ENCODE results near the gene GTF2I. TPM values are rescaled to one million over a fixed set of nuclear protein-coding genes. Genes with fewer than 3 reads are reported as not detected.
A peak's percentile ranks its signal among the peaks of the same experiment; 100 is the strongest.

GTF2I gene
- total RNA-seq, 1 experiment from 2014 or later: 357 TPM

GRCh38 chr7:74671602-74672001 is 14.1 kb downstream of the GTF2I start:
- no peaks in the 10 kb centered on the region for H3K27me3 Mint-ChIP-seq (ENCODE audit: low read depth)
- TF ChIP-seq CTCF (conservative IDR thresholded peaks at IDR 0.05): no peak
- Histone ChIP-seq H4K5ac (ENCODE audit: insufficient read length, low read depth, low read length) (no peak overlapping the region), H3K27me3 (ENCODE audit: insufficient read depth, low read length) (no peaks in the 10 kb centered on the region), H3K4me2 (ENCODE audit: insufficient read depth, insufficient read length, low read length) (no peak overlapping the region), H4K20me1 (ENCODE audit: control insufficient read depth, insufficient read depth, insufficient read length) (no peaks in the 10 kb centered on the region), H3K9ac (ENCODE audit: extremely low read depth, insufficient read length, low read length) (no peak overlapping the region), H4K91ac (ENCODE audit: insufficient read length, low read depth, low read length) (no peak overlapping the region), H3T11ph (ENCODE audit: low read length) (no peak overlapping the region), H2AFZ (ENCODE audit: low read length) (no peak overlapping the region), H3K79me1 (ENCODE audit: insufficient read depth, low read depth, low read length, poor library complexity, severe bottlenecking) (peaks cover 4% of the 10 kb centered on the region), H3K79me2 (ENCODE audit: insufficient read depth, low read length) (peaks cover 51% of the 10 kb centered on the region; the same call in 1 of the 2 replicates), H2BK20ac (ENCODE audit: low read depth, low read length, poor library complexity, severe bottlenecking) (no peak overlapping the region), H3K23ac (ENCODE audit: insufficient read length, low read depth, low read length) (no peak overlapping the region), H4K8ac (replicated peaks; ENCODE audit: insufficient read length, low read depth, low read length) (no peak overlapping the region), H2AK5ac (ENCODE audit: insufficient read length, low read length) (no peak overlapping the region), H3K9me3 (ENCODE audit: control insufficient read depth, low read depth, low read length) (no peaks in the 10 kb centered on the region), H3K56ac (ENCODE audit: insufficient read length, low read depth, low read length) (no peak overlapping the region), H2BK15ac (ENCODE audit: low read depth, low read length) (no peak overlapping the region), H2BK5ac (ENCODE audit: insufficient read length, low read length) (no peak overlapping the region), H3K4me1 (ENCODE audit: insufficient read depth, low read length) (no peaks in the 10 kb centered on the region), H3K27ac (ENCODE audit: insufficient read length, low read depth, low read length) (no peak overlapping the region), H3K14ac (ENCODE audit: insufficient read depth, low read length) (no peak overlapping the region), H3K23me2 (ENCODE audit: insufficient read length, low read depth, low read length, poor library complexity, severe bottlenecking) (no peaks in the 10 kb centered on the region), H2BK12ac (ENCODE audit: insufficient read length, low read depth, low read length) (no peak overlapping the region), H3K18ac (ENCODE audit: insufficient read length, low read depth, low read length) (no peak overlapping the region), H3K4ac (ENCODE audit: low read depth, low read length) (no peak overlapping the region), H2BK120ac (ENCODE audit: low read depth, low read length, poor library complexity, severe bottlenecking) (no peak overlapping the region)
- no peak for DNase-seq
- no CpG with 5 or more reads among the region's 6 CpGs for WGBS (ENCODE audit: extremely low coverage, insufficient read length, low lambda C conversion rate)
- H3K36me3 Mint-ChIP-seq (ENCODE audit: insufficient read depth in 1 of 3, low read depth in 3 of 3): peaks cover 8 to 69% (median 47%) of the 10 kb centered on the region in 3 experiments
- no peak overlapping the region for H3K4me3 Mint-ChIP-seq
- peak overlapping the region in 1 of 3 experiments; percentile 40; a peak in 1 of 7 replicates for H3K27ac Mint-ChIP-seq
- H3K4me1 Mint-ChIP-seq: peaks cover 18 to 19% of the 10 kb centered on the region in 2 experiments
- H3K9me3 Mint-ChIP-seq: no peaks in the 10 kb centered on the region

Measured in H9 (cell line).